HG02970 (cell line): ENCODE results near the gene STAMBPL1.

Experiments used
- ATAC-seq: cut with Tn5 transposase; IDR thresholded peaks from one replicate; pipeline ENCODE4 v1.9.1; 2021; ENCODE audit warnings: mild to moderate bottlenecking, moderate library complexity, moderate number of reproducible peaks; ENCODE audit not compliant: unreplicated experiment, low FRiP score

The STAMBPL1 gene

GRCh38 chr10:88943778-88944177 lies 63.7 kb downstream of the STAMBPL1 start:
- no peak for ATAC-seq

- no peak for ATAC-seq
These were observed 64.8 kb downstream of the STAMBPL1 start for GRCh38 chr10:88944813-88945212.

- ATAC-seq, result no peak
These were observed 66.2 kb downstream of the STAMBPL1 start for GRCh38 chr10:88946200-88946599.

GRCh38 chr10:88946965-88947590 lies 67.0 kb downstream of the STAMBPL1 start:
- ATAC-seq, result no peak

- no peak for ATAC-seq
These were observed 69.0 kb downstream of the STAMBPL1 start for GRCh38 chr10:88949051-88949450.

- ATAC-seq, result no peak
These were observed 70.1 kb downstream of the STAMBPL1 start for GRCh38 chr10:88949912-88950837.

GRCh38 chr10:88952647-88953111 lies 72.6 kb downstream of the STAMBPL1 start, which contains the start of gene ACTA2:
TSS of gene ACTA2 (minus strand) at chr10:88952773. CDS start at chr10:88948930, 3,843 bp downstream.
- ATAC-seq, result no peak

- no peak for ATAC-seq
These were observed 73.6 kb downstream of the STAMBPL1 start for GRCh38 chr10:88953662-88954061.

- no peak for ATAC-seq
These were observed 74.5 kb downstream of the STAMBPL1 start for GRCh38 chr10:88954458-88955083.

GRCh38 chr10:88957381-88957780 lies 77.3 kb downstream of the STAMBPL1 start:
- ATAC-seq, result no peak

- no peak for ATAC-seq
These were observed 78.7 kb downstream of the STAMBPL1 start for GRCh38 chr10:88958721-88959120.

- ATAC-seq, result no peak
These were observed 80.8 kb downstream of the STAMBPL1 start for GRCh38 chr10:88960802-88961201.

GRCh38 chr10:88961266-88961665 lies 81.2 kb downstream of the STAMBPL1 start:
- no peak for ATAC-seq

- ATAC-seq, result no peak
These were observed 82.3 kb downstream of the STAMBPL1 start for GRCh38 chr10:88962336-88962735.

GRCh38 chr10:88963318-88963717 lies 83.3 kb downstream of the STAMBPL1 start:
- ATAC-seq, result no peak

- no peak for ATAC-seq
These were observed 84.3 kb downstream of the STAMBPL1 start for GRCh38 chr10:88964360-88964759.

GRCh38 chr10:88964869-88965415 lies 84.9 kb downstream of the STAMBPL1 start:
- no peak for ATAC-seq

GRCh38 chr10:88966797-88967196 lies 86.8 kb downstream of the STAMBPL1 start:
- no peak for ATAC-seq

- no peak for ATAC-seq
These were observed 88.3 kb downstream of the STAMBPL1 start for GRCh38 chr10:88968391-88968790.

- ATAC-seq, result no peak
These were observed 91.4 kb downstream of the STAMBPL1 start for GRCh38 chr10:88971221-88972061.
